A549 (cell line): ENCODE measurements around the gene SLC6A6. TPM values are rescaled to one million over a fixed set of nuclear protein-coding genes. Genes with fewer than 3 reads are reported as not detected.

ENCODE experiments used
- ATAC-seq, 2 experiments: fragments of 200-7000 bp in 1 of 2; fragments of >200 bp in 1 of 2; cut with Nextera tagmentation in 1 of 2; cut with Tn5 transposase in 1 of 2; 3 replicates each; pipeline versions ENCODE4 v1.8.0 to v1.9.1; 2018 to 2020; ENCODE audit warnings: mild to moderate bottlenecking in 1 of 2, moderate library complexity in 1 of 2
- CTCF ChIA-PET: fragments of 300-600 bp; sonication (Branson Sonifier 250); formaldehyde crosslinking; extraction: SDS; loops from one replicate; lab custom pipeline; 2021; ENCODE audit warnings: antibody characterized with exemption, inconsistent platforms; lab: Yijun Ruan, JAX
- POLR2A ChIA-PET: fragments of 350-600 bp; formaldehyde crosslinking; extraction: SDS; loops from one replicate; lab custom pipeline; 2021; ENCODE audit warnings: antibody characterized with exemption, inconsistent platforms; lab: Yijun Ruan, JAX
- DNase-seq, 2 experiments: peaks; one replicate each; pipeline versions ENCODE4 v3.0.0 to v3.0.0-alpha.2; 2011 to 2016; ENCODE audit warnings: low read depth in 1 of 2, low spot score in 1 of 2
- FAIRE-seq: peaks from 2 replicates; lab custom pipeline; 2011; peaks lifted over from hg19 to GRCh38; lab: Jason Lieb, UNC
- H3K27ac ChIP-seq, 2 experiments: fragments of >200 bp; sonication (Bioruptor Twin); formaldehyde crosslinking; 3 replicates each; pipeline ENCODE4 v1.5.1; 2016 to 2017
- H3K4me1 ChIP-seq: fragments of >200 bp; sonication (Bioruptor Twin); formaldehyde crosslinking; 3 replicates; pipeline ENCODE4 v1.6.1; 2016
- H3K4me2 ChIP-seq: fragments of >200 bp; sonication (Bioruptor Twin); formaldehyde crosslinking; 3 replicates; pipeline ENCODE4 v1.6.1; 2016
- H3K4me3 ChIP-seq: fragments of >200 bp; sonication (Bioruptor Twin); formaldehyde crosslinking; 3 replicates; pipeline ENCODE4 v1.5.1; 2016
- H3K9me3 ChIP-seq: fragments of >200 bp; sonication (Bioruptor Twin); formaldehyde crosslinking; 3 replicates; pipeline ENCODE4 v1.6.1; 2016
- ATOH8 ChIP-seq: fragments of 250-450 bp; sonication (Bioruptor Pico); IDR thresholded peaks from 2 replicates; pipeline ENCODE4 v1.5.0; 2020; ENCODE audit warnings: low read depth, mild to moderate bottlenecking, moderate library complexity
- CBX8 ChIP-seq: fragments of 200-600 bp; sonication (generic); IDR thresholded peaks from 2 replicates; pipeline ENCODE4 v1.6.1; 2016
- ELK1 ChIP-seq: fragments of 150-350 bp; IDR thresholded peaks from 2 replicates; pipeline ENCODE4 v1.6.1; 2014; ENCODE audit warnings: low read depth, mild to moderate bottlenecking, low read length
- FOSL2 ChIP-seq, 2 experiments: fragments of 450-650 bp in 1 of 2; fragments of >200 bp in 1 of 2; sonication (Bioruptor Twin) in 1 of 2; formaldehyde crosslinking; IDR thresholded peaks; 2 replicates each; pipeline versions ENCODE4 v1.5.0 to v1.6.1; 2016 to 2020; ENCODE audit warnings: mild to moderate bottlenecking in 1 of 2, moderate library complexity in 1 of 2
- GATA3 ChIP-seq: IDR thresholded peaks from 2 replicates; pipeline ENCODE4 v1.6.1; 2012; ENCODE audit warnings: borderline replicate concordance
- HEYL ChIP-seq: fragments of 250-450 bp; sonication (Bioruptor Pico); IDR thresholded peaks from 2 replicates; pipeline ENCODE4 v1.8.0; 2021; ENCODE audit warnings: mild to moderate bottlenecking, moderate library complexity
- HMGXB4 ChIP-seq: fragments of 250-450 bp; sonication (Bioruptor Pico); IDR thresholded peaks from 2 replicates; pipeline ENCODE4 v1.5.0; 2021; ENCODE audit warnings: mild to moderate bottlenecking, moderate library complexity, borderline replicate concordance
- HOXA7 ChIP-seq: fragments of 250-450 bp; sonication (Bioruptor Pico); IDR thresholded peaks from 2 replicates; pipeline ENCODE4 v1.5.0; 2020; ENCODE audit warnings: mild to moderate bottlenecking, moderate library complexity
- JUNB ChIP-seq: fragments of >200 bp; sonication (Bioruptor Twin); formaldehyde crosslinking; IDR thresholded peaks from 2 replicates; pipeline ENCODE4 v1.6.1; 2016
- MAFK ChIP-seq: fragments of 450-650 bp; IDR thresholded peaks from 2 replicates; pipeline ENCODE4 v1.6.1; 2014; ENCODE audit not compliant: partially characterized antibody
- MYC ChIP-seq: IDR thresholded peaks from 2 replicates; pipeline ENCODE4 v1.6.1; 2012; ENCODE audit warnings: mild to moderate bottlenecking, inconsistent platforms, low read length, improper control_type of control experiment, borderline replicate concordance
- NPAS2 ChIP-seq: fragments of 250-450 bp; sonication (Bioruptor Pico); IDR thresholded peaks from 2 replicates; pipeline ENCODE4 v1.8.0; 2022; ENCODE audit warnings: mild to moderate bottlenecking, moderate library complexity, borderline replicate concordance
- POLR2AphosphoS2 ChIP-seq: conservative IDR thresholded peaks from 2 replicates; pipeline ENCODE4 v1.6.1; 2012; ENCODE audit warnings: low read length, improper control_type of control experiment, inconsistent platforms
- REST ChIP-seq: fragments of 200-600 bp; sonication (generic); IDR thresholded peaks from 2 replicates; pipeline ENCODE4 v1.6.1; 2016; ENCODE audit warnings: antibody characterized with exemption, mild to moderate bottlenecking, moderate library complexity
- TFCP2L1 ChIP-seq: fragments of 250-450 bp; sonication (Bioruptor Pico); IDR thresholded peaks from 2 replicates; pipeline ENCODE4 v1.5.0; 2021; ENCODE audit warnings: mild to moderate bottlenecking
- USF2 ChIP-seq: fragments of 450-650 bp; IDR thresholded peaks from 2 replicates; pipeline ENCODE4 v1.6.1; 2014; ENCODE audit warnings: antibody characterized with exemption
- ZFP36 ChIP-seq: fragments of 450-650 bp; IDR thresholded peaks from 2 replicates; pipeline ENCODE4 v1.6.1; 2014; ENCODE audit warnings: borderline replicate concordance; ENCODE audit not compliant: partially characterized antibody
- ZSCAN20 ChIP-seq: fragments of 250-450 bp; sonication (Bioruptor Pico); IDR thresholded peaks from 2 replicates; pipeline ENCODE4 v1.8.0; 2022; ENCODE audit warnings: mild to moderate bottlenecking, moderate library complexity
- WGBS: methylation state at CpG from one replicate; pipeline ENCODE4 v1.1.6; 2017; ENCODE audit errors: missing lambda C conversion rate; 5-methylcytosine and 5-hydroxymethylcytosine counted together
- polyA plus RNA-seq, 4 experiments: library from polyadenylated mRNA; depleted of rRNA in 3 of 4; stranded (reverse); fragments of >200 nt; fragmentation: RNase III in 1 of 4; extraction: RNeasy Plus Mini Kit Qiagen cat#74134 plus additional on column Dnase treatment in 1 of 4; gene quantifications; 2 replicates in 3 of 4; 3 replicates in 1 of 4; pipeline ENCODE4 v1.2.3, GENCODE V29; 2011 to 2017
- TF ChIP-seq, protein P1 (sequence below): IDR thresholded peaks from 2 replicates; pipeline ENCODE4 v1.6.1; 2012; ENCODE audit warnings: low read depth, borderline replicate concordance

The SLC6A6 gene
- polyA plus RNA-seq, 2 of the 4 experiments (the other 2 are of a cell fraction), result 73.3 to 73.8 TPM

GRCh38 chr3:14531856-14532395 lies 129.5 kb downstream of the SLC6A6 start (continued):
- TF ChIP-seq REST, result no peak
- no peak for TF ChIP-seq HOXA7 (CRISPR knock-in tag)

DNA sequence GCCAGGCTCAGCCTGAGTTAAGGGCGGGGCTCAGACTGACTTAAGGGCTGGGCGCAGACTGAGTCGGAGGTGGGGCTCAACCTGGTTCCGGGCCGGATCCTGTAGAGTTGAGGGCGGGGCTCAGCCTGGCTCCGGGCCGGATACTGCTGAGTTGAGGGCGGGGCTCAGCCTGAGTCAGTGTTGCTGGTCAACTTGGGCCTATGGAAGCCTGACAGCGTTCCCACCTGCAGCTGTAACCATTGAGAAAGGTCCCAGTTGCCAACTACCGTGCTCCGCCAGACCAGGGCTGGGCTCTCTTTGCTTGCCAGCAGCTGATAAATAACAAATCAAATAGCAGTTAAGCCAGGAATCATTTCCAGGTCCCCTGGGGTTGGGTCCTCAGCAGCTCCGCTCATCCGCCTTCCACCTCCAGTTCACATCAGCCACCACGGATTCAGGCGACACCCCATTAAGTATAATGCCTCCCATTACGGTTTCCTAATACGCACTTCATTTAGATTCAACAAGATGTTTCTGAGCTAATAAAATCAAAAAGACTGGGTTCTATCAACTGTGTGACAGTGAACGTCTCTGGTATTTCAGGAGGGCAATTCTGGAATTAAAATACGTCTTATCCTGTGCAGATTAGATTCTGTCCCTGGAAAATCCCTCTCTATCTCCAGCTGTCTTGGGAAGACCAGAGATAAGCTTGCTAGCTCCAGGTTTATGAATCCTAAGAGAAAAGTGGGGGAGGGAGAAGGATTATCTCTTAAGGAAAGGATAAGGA lies 130.5 kb downstream of the SLC6A6 start:
- 85% methylated on average over 11 of the region's 20 CpGs for WGBS
- TF ChIP-seq JUNB (no peak), MYC (no peak), TFCP2L1 (CRISPR knock-in tag) (no peak), NPAS2 (no peak), USF2 (no peak), FOSL2 (IDR thresholded peaks at IDR 0.05) (no peak), FOSL2 (CRISPR knock-in tag; IDR thresholded peaks at IDR 0.05) (no peak), CBX8 (no peak), ZSCAN20 (no peak), GATA3 (no peak), POLR2AphosphoS2 (no peak), ATOH8 (CRISPR knock-in tag) (no peak), HMGXB4 (CRISPR knock-in tag) (no peak), ZFP36 (no peak), ELK1 (no peak), HEYL (CRISPR knock-in tag) (no peak), MAFK (no peak)
- TF ChIP-seq, protein P1, sequence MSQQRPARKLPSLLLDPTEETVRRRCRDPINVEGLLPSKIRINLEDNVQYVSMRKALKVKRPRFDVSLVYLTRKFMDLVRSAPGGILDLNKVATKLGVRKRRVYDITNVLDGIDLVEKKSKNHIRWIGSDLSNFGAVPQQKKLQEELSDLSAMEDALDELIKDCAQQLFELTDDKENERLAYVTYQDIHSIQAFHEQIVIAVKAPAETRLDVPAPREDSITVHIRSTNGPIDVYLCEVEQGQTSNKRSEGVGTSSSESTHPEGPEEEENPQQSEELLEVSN, result no peak
- Histone ChIP-seq H3K9me3 (peaks cover 6% of the 10 kb centered on the region; the same call in 1 of the 3 replicates), H3K27ac (no peak overlapping the region), H3K4me1 (no peaks in the 10 kb centered on the region), H3K4me3 (no peak overlapping the region), H3K4me2 (no peak overlapping the region)
- ChIA-PET POLR2A (no interaction called here), CTCF (interaction anchor here (1.5 to 5.6 kb wide), 4 partner anchors 10 to 389 kb away, joined by 3 to 49 read pairs (median 10); no protein-coding TSS in a partner anchor)
- no peak for DNase-seq
- ATAC-seq, result peak in 1 of 2 experiments; percentile 74; a peak in 3 of 6 replicates
- no peak for FAIRE-seq
